GM06990 (cell line): ENCODE measurements around the gene GPR4.

ENCODE experiments used
- DNase-seq: peaks from one replicate; pipeline ENCODE4 v3.0.0-alpha.2; 2011; ENCODE audit not compliant: insufficient read length; ENCODE audit errors: extremely low read depth
- H3K27me3 ChIP-seq: replicated peaks from 2 replicates; pipeline ENCODE4 v1.6.0; 2011; ENCODE audit warnings: low read length; ENCODE audit not compliant: control insufficient read depth, insufficient read depth
- H3K36me3 ChIP-seq: 2 replicates; pipeline ENCODE4 v1.5.1; 2011; ENCODE audit warnings: low read length; ENCODE audit not compliant: control insufficient read depth, insufficient read depth
- H3K4me3 ChIP-seq: replicated peaks from 2 replicates; pipeline ENCODE4 v1.5.1; 2011; ENCODE audit warnings: low read depth, mild to moderate bottlenecking, control low read depth, low read length
- TF ChIP-seq, protein P1 (sequence below): IDR thresholded peaks from 2 replicates; pipeline ENCODE4 v1.5.1; 2011; ENCODE audit warnings: low read length, control low read depth, mild to moderate bottlenecking, inconsistent platforms; ENCODE audit not compliant: insufficient read depth, poor library complexity, severe bottlenecking

The GPR4 gene

DNA sequence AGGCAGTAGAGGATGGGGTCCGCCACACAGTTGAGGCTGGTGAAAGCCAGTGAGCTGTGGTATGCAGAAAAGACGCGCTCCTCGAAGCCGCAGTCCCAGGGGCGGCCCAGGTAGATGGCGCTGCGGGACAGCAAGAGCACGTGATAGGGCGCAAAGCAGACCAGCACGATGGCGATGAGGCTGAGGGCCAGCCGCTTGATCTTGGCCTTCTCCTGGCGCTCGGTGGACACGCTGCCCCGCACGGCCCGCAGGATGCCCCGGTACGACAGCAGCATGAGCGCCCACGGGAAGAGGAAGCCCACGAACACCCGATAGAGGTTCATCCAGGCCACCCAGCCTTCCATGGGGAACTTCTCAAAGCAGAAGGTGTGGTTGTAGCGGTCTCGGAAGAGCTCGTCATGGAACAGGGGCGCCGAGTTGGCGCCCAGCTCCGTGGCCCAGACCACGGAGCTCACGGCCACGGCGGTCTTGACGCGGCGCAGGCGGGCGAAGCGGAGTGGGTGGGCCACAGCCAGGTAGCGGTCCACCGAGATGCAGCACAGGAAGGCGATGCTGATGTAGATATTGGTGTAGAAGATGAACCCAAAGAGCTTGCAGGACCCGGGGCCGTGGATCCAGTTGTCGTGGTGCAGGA lies 10.9 kb downstream of the GPR4 start:
- DNase-seq, result peak; percentile 68
- H3K4me3 ChIP-seq, result no peak overlapping the region
- TF ChIP-seq, protein P1, sequence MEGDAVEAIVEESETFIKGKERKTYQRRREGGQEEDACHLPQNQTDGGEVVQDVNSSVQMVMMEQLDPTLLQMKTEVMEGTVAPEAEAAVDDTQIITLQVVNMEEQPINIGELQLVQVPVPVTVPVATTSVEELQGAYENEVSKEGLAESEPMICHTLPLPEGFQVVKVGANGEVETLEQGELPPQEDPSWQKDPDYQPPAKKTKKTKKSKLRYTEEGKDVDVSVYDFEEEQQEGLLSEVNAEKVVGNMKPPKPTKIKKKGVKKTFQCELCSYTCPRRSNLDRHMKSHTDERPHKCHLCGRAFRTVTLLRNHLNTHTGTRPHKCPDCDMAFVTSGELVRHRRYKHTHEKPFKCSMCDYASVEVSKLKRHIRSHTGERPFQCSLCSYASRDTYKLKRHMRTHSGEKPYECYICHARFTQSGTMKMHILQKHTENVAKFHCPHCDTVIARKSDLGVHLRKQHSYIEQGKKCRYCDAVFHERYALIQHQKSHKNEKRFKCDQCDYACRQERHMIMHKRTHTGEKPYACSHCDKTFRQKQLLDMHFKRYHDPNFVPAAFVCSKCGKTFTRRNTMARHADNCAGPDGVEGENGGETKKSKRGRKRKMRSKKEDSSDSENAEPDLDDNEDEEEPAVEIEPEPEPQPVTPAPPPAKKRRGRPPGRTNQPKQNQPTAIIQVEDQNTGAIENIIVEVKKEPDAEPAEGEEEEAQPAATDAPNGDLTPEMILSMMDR, result peak; percentile 82
- no peaks in the 10 kb centered on the region for H3K27me3 ChIP-seq
- no peaks in the 10 kb centered on the region for H3K36me3 ChIP-seq

- H3K36me3 ChIP-seq, result no peaks in the 10 kb centered on the region
- H3K27me3 ChIP-seq, result no peaks in the 10 kb centered on the region
- TF ChIP-seq, protein P1, result no peak
- H3K4me3 ChIP-seq, result no peak overlapping the region
- no peak for DNase-seq
These were observed 11.6 kb downstream of the GPR4 start for GRCh38 chr19:45590300-45591003.

GRCh38 chr19:45589768-45590167 lies 12.2 kb downstream of the GPR4 start:
- TF ChIP-seq, protein P1, result no peak
- Histone ChIP-seq H3K4me3 (no peak overlapping the region), H3K36me3 (no peaks in the 10 kb centered on the region), H3K27me3 (no peaks in the 10 kb centered on the region)
- no peak for DNase-seq

DNA sequence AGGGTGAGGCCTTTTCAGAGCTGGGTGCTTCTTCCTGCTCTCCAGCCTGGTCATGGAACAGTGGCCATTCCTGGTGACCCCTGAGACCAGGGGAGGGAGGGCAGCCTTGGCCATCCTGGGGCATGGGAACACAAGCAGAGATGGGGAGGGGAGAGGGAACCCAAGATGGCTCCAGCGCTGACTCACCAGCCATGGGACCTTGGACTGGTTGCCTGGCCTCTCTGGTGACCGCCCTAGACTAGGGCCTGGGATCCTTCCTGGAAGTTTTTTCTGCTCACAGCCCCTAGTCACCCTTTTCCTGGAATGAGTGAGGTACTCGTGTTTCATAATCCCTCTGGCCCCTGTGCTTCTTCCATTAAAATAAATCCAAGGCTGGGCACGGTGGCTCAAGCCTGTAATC lies 14.1 kb downstream of the GPR4 start:
- TF ChIP-seq, protein P1, result no peak
- Histone ChIP-seq H3K27me3 (no peaks in the 10 kb centered on the region), H3K4me3 (no peak overlapping the region), H3K36me3 (no peaks in the 10 kb centered on the region)
- no peak for DNase-seq

DNA sequence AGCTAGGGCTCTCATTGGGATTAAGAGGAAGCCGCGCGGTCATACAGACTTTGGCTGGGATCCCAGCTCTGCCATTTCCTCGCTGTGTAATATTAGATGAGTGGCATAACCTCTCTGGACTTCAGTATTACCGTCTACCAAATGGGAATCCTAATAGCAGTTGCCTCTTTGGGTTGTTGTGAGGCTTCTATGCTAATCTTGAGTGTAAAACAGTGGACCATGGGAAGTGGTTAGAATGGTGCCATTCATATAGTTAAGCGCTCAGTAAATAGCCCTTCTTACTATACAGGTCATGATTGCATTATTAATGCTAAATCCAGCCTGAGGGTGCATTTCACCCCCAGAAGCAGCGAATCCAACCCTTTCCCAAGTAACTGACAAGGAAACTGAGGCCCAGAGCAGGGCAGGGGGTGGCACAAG lies 16.8 kb downstream of the GPR4 start:
- no peak for DNase-seq
- TF ChIP-seq, protein P1, result no peak
- Histone ChIP-seq H3K27me3 (no peaks in the 10 kb centered on the region), H3K4me3 (peak overlapping the region; percentile 65), H3K36me3 (peaks cover 1% of the 10 kb centered on the region)
